PC-3 (cell line): ENCODE measurements around the gene AEBP2.

Source experiments
- EZH2 ChIP-seq: fragments of 300-600 bp; sonication (generic); IDR thresholded peaks from one replicate; pipeline ENCODE4 v1.6.1; 2017; ENCODE audit warnings: antibody characterized with exemption, mild to moderate bottlenecking, low read length; ENCODE audit not compliant: unreplicated experiment
- TF ChIP-seq, protein P1 (sequence below): fragments of 300-600 bp; sonication (generic); conservative IDR thresholded peaks from 2 replicates; pipeline ENCODE4 v1.5.1; 2017; ENCODE audit warnings: antibody characterized with exemption, low read depth, mild to moderate bottlenecking, low read length

DNA sequence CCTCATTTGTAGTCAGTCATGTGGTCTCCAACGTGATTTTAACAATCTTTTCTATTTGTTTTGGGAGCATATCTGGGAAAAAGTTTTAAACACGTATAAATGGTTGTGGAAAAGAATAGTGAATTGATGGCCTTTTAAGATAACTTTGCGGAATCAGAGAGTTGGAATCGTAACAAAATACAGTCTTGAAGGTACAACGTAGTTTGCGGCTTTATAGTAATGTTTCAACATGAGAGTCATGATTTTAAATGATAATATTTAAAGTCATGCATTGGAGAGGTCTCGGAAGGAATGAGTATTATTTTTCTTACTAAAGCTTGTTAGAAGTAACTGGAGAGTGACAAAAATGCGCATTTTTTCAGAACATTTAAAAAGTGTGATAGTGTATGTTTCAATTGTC lies 1.6 kb downstream of the AEBP2 start:
- no peak for TF ChIP-seq EZH2
- TF ChIP-seq, protein P1, sequence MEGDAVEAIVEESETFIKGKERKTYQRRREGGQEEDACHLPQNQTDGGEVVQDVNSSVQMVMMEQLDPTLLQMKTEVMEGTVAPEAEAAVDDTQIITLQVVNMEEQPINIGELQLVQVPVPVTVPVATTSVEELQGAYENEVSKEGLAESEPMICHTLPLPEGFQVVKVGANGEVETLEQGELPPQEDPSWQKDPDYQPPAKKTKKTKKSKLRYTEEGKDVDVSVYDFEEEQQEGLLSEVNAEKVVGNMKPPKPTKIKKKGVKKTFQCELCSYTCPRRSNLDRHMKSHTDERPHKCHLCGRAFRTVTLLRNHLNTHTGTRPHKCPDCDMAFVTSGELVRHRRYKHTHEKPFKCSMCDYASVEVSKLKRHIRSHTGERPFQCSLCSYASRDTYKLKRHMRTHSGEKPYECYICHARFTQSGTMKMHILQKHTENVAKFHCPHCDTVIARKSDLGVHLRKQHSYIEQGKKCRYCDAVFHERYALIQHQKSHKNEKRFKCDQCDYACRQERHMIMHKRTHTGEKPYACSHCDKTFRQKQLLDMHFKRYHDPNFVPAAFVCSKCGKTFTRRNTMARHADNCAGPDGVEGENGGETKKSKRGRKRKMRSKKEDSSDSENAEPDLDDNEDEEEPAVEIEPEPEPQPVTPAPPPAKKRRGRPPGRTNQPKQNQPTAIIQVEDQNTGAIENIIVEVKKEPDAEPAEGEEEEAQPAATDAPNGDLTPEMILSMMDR: no peak
